Measurements from ENCODE around the gene ESRRA. TPM values are rescaled to one million over a fixed set of nuclear protein-coding genes. Genes with fewer than 3 reads are reported as not detected.
A peak's percentile ranks its signal among the peaks of the same experiment; 100 is the strongest.

Gene ESRRA
- total and polyA plus RNA-seq, 2 of the 13 experiments (the other 11 are each of a cell fraction or from before 2014, with no cell fraction given): 18.1 to 36.3 TPM

- TF ChIP-seq ATF3 (CRISPR knock-in tag; IDR thresholded peaks at IDR 0.05) (peak; percentile 36; the same call in 1 of the 2 replicates), MAF1 (CRISPR knock-in tag; IDR thresholded peaks at IDR 0.05; ENCODE audit: borderline replicate concordance) (0 out of 2 replicates have a peak, but pooled peaks have one; percentile 59), RBFOX2 (IDR thresholded peaks at IDR 0.05; ENCODE audit: low read depth, low read length) (peak; percentile 86), GTF3A (CRISPR knock-in tag; conservative IDR thresholded peaks at IDR 0.05) (peak; percentile 71; the same call in 1 of the 2 replicates), THYN1 (CRISPR knock-in tag; IDR thresholded peaks at IDR 0.05; ENCODE audit: borderline replicate concordance, low read depth) (no peak), ZNF878 (CRISPR knock-in tag; IDR thresholded peaks at IDR 0.05) (no peak), ISL2 (CRISPR knock-in tag; IDR thresholded peaks at IDR 0.05) (peak; percentile 60), CEBPB (IDR thresholded peaks at IDR 0.05; ENCODE audit: borderline replicate concordance, low read depth, low read length) (0 out of 2 replicates have a peak, but pooled peaks have one; percentile 16), SP4 (CRISPR knock-in tag; IDR thresholded peaks at IDR 0.05) (0 out of 2 replicates have a peak, but pooled peaks have one; percentile 2), DR1 (CRISPR knock-in tag; IDR thresholded peaks at IDR 0.05) (0 out of 2 replicates have a peak, but pooled peaks have one; percentile 12), IKZF4 (CRISPR knock-in tag; IDR thresholded peaks at IDR 0.05; ENCODE audit: borderline replicate concordance, low read depth, not compliant biosample characterization) (no peak), STAG1 (CRISPR knock-in tag; IDR thresholded peaks at IDR 0.05) (peak; percentile 65), CAMTA2 (CRISPR knock-in tag; IDR thresholded peaks at IDR 0.05; ENCODE audit: borderline replicate concordance) (no peak), MAZ (IDR thresholded peaks at IDR 0.05; ENCODE audit: borderline replicate concordance, low read depth, low read length) (no peak), MAZ (CRISPR knock-in tag; IDR thresholded peaks at IDR 0.05; ENCODE audit: low read depth) (peak; percentile 64), ZNF34 (CRISPR knock-in tag; IDR thresholded peaks at IDR 0.05; ENCODE audit: borderline replicate concordance) (peak; percentile 88; the same call in 1 of the 2 replicates), CEBPG (CRISPR knock-in tag; IDR thresholded peaks at IDR 0.05) (peak; percentile 78), MIER3 (CRISPR knock-in tag; IDR thresholded peaks at IDR 0.05; ENCODE audit: borderline replicate concordance) (0 out of 2 replicates have a peak, but pooled peaks have one; percentile 16), ZNF556 (CRISPR knock-in tag; IDR thresholded peaks at IDR 0.05; ENCODE audit: borderline replicate concordance) (peak; percentile 46; the same call in 1 of the 2 replicates), NFE2L1 (CRISPR knock-in tag; IDR thresholded peaks at IDR 0.05; ENCODE audit: borderline replicate concordance) (no peak), MED13 (CRISPR knock-in tag; IDR thresholded peaks at IDR 0.05) (no peak), BHLHE40 (IDR thresholded peaks at IDR 0.05; ENCODE audit: low read length) (peak; percentile 24; the same call in 1 of the 2 replicates), ZNF749 (CRISPR knock-in tag; IDR thresholded peaks at IDR 0.05; ENCODE audit: borderline replicate concordance) (peak; percentile 31; the same call in 1 of the 2 replicates)
- TF ChIP-seq, protein P1, sequence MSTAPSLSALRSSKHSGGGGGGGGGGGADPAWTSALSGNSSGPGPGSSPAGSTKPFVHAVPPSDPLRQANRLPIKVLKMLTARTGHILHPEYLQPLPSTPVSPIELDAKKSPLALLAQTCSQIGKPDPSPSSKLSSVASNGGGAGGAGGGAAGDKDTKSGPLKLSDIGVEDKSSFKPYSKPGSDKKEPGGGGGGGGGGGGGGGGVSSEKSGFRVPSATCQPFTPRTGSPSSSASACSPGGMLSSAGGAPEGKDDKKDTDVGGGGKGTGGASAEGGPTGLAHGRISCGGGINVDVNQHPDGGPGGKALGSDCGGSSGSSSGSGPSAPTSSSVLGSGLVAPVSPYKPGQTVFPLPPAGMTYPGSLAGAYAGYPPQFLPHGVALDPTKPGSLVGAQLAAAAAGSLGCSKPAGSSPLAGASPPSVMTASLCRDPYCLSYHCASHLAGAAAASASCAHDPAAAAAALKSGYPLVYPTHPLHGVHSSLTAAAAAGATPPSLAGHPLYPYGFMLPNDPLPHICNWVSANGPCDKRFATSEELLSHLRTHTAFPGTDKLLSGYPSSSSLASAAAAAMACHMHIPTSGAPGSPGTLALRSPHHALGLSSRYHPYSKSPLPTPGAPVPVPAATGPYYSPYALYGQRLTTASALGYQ (CRISPR knock-in tag; IDR thresholded peaks at IDR 0.05): 0 out of 2 replicates have a peak, but pooled peaks have one; percentile 43
- TF ChIP-seq, protein P2, sequence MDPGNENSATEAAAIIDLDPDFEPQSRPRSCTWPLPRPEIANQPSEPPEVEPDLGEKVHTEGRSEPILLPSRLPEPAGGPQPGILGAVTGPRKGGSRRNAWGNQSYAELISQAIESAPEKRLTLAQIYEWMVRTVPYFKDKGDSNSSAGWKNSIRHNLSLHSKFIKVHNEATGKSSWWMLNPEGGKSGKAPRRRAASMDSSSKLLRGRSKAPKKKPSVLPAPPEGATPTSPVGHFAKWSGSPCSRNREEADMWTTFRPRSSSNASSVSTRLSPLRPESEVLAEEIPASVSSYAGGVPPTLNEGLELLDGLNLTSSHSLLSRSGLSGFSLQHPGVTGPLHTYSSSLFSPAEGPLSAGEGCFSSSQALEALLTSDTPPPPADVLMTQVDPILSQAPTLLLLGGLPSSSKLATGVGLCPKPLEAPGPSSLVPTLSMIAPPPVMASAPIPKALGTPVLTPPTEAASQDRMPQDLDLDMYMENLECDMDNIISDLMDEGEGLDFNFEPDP (CRISPR knock-in tag; conservative IDR thresholded peaks at IDR 0.05): no peak
- TF ChIP-seq, protein P3, sequence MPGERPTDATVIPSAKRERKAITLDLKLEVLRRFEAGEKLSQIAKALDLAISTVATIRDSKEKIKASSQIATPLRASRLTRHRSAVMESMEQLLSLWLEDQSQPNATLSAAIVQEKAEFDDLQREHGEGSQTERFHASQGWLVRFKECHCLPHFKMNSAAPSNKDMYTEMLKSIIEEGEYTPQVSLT (CRISPR knock-in tag; IDR thresholded peaks at IDR 0.05; ENCODE audit: borderline replicate concordance, low read depth): no peak
Measured at GRCh38 chr11:64317961-64318765, 12.8 kb downstream of the ESRRA start, which contains the start of gene PRDX5 (continued).
